IPS-18c (cell line): Measurements from ENCODE around the gene ABCA5.
"Not testable (repeated sequence)": the region's sequence is repeated elsewhere in the genome, so short reads cannot be mapped to it uniquely, and the experiment has no call there.

ENCODE experiments used
- H3K4me3 ChIP-seq: 2 replicates; pipeline ENCODE4 v1.7.0; 2013; ENCODE audit warnings: low read depth, mild to moderate bottlenecking, low read length, moderate library complexity; ENCODE audit not compliant: insufficient read depth
- H3K9me3 ChIP-seq: one replicate; pipeline ENCODE4 v1.6.1; 2013; ENCODE audit warnings: mild to moderate bottlenecking, low read length, moderate library complexity; ENCODE audit not compliant: control insufficient read depth, insufficient read depth

ABCA5 gene

GRCh38 chr17:69232650-69233049 lies 94.3 kb downstream of the ABCA5 start:
- Histone ChIP-seq H3K4me3 (no peak overlapping the region), H3K9me3 (no peaks in the 10 kb centered on the region)

DNA sequence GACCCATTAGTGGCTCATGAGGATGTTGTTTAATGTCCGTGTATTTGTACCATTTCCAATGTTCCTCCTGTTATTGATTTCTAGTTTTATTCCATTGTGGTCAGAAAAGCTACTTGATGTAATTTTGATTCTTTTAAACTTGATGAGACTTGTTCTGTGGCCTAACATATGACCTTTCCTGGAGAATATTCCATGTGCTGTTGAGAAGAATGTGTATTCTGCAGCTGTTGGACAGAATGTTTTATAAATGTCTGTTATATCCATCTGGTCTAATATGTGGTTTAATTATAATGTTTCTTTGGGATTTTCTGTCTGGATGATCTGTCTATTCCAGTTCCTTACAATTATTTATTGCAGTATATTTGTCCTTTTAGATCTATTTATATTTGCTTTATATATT lies 95.4 kb downstream of the ABCA5 start:
- H3K4me3 ChIP-seq, result no peak overlapping the region

DNA sequence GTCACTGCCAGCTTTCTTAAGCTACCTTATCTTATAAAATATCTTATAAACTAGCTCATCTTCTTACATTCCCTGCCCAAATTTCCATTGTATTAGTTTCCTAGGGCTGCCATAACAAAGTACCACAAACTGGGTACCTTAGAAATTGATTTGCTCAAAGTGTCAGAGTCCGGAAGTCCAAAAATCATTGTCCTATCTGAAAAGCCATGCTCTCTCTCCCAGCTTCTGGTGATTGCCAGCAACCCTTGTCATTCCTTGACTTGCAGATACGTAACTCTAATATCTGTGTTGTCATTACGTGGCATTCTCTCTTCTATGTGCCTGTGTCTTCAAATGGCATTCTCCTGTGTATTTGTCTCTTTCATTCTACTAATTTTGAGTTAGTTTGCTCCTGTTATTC lies 96.0 kb downstream of the ABCA5 start:
- H3K9me3 ChIP-seq, result no peaks in the 10 kb centered on the region

More for the DNA sequence above, 95.4 kb downstream of the ABCA5 start:
- H3K9me3 ChIP-seq, result no peaks in the 10 kb centered on the region

DNA sequence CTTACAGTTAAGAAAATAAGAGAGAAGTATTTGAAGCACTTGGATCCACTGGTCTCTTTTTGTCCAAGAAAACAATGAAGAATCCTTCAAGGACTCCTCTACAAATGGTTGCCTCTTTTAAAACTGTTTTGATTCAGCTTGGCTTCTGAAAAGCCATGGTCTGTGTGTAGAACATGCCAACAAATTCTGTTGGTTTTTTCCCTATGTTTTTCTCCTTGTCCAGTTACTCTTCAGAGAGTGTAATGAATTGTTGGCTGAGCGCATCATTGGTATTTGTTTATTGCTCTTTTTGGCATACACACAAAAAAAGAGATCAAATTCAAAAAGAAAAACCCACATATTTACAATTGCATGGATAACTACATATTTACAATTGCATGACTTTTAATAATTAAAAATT lies 98.4 kb downstream of the ABCA5 start, which contains the start of gene ABCA10:
ABCA10 (minus strand) TSS at position 249 of the 400 bp plus-strand sequence. CDS start 3,466 bp downstream, outside the sequence.
- no peaks in the 10 kb centered on the region for H3K9me3 ChIP-seq
- H3K4me3 ChIP-seq, result no peak within 1 kb of the TSS

More for the DNA sequence above, 96.0 kb downstream of the ABCA5 start:
- no peak overlapping the region for H3K4me3 ChIP-seq

DNA sequence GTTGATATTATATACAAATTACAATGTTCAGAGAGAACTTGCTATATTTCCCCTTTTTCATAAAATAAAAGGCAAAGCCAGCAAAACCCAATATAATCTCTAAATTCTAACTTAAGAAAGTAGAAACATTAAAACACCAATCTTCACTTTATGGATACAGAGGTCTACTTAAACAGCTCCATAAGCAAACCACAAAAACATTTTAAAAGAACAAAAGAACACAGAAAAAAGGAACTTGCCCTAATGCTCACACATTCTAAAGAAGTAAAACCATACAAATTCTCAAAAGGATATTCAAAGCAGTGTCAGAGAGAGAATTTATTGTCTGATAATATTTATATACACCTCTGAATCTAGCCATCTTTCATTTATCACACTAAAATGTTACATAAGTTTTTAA lies 98.9 kb downstream of the ABCA5 start:
- no peaks in the 10 kb centered on the region for H3K9me3 ChIP-seq
- no peak overlapping the region for H3K4me3 ChIP-seq

- no peak overlapping the region for H3K4me3 ChIP-seq
- H3K9me3 ChIP-seq, result no peaks in the 10 kb centered on the region
These were observed 99.4 kb downstream of the ABCA5 start for GRCh38 chr17:69227541-69227940.

- Histone ChIP-seq H3K4me3 (no peak overlapping the region), H3K9me3 (no peaks in the 10 kb centered on the region)
These were observed 103.1 kb downstream of the ABCA5 start for GRCh38 chr17:69223809-69224208.

DNA sequence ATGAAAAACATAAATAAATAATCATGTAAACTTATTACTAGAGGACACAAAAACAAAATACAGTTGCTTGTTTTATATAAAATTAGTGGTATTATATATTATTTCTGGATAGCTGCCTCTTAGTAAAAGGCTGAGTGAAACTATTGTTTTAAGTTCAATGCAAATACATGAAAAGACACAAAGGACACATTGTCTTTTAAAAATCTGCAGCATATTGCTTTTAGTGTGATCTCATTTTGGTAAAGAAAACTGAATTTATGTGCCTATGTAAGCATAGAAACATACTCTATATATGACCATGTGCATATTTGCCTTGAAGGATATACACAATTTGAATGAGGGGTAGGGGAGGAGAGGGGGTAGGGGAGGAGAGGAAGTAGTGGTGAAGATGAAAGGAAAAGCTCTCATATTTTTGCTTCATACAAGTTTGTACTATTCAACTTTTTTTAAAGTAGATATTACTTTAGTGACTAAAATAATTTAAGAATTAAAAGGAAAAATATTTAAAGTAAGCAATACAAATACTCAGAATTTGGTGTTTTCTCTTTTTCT lies 104.2 kb downstream of the ABCA5 start:
- Histone ChIP-seq H3K9me3 (no peaks in the 10 kb centered on the region), H3K4me3 (no peak overlapping the region)

GRCh38 chr17:69220098-69220497 lies 106.8 kb downstream of the ABCA5 start:
- H3K9me3 ChIP-seq, result no peaks in the 10 kb centered on the region

GRCh38 chr17:69218986-69219385 lies 107.9 kb downstream of the ABCA5 start:
- no peak overlapping the region for H3K4me3 ChIP-seq
- no peaks in the 10 kb centered on the region for H3K9me3 ChIP-seq

More at GRCh38 chr17:69220098-69220497, 106.8 kb downstream of the ABCA5 start:
- no peak overlapping the region for H3K4me3 ChIP-seq

DNA sequence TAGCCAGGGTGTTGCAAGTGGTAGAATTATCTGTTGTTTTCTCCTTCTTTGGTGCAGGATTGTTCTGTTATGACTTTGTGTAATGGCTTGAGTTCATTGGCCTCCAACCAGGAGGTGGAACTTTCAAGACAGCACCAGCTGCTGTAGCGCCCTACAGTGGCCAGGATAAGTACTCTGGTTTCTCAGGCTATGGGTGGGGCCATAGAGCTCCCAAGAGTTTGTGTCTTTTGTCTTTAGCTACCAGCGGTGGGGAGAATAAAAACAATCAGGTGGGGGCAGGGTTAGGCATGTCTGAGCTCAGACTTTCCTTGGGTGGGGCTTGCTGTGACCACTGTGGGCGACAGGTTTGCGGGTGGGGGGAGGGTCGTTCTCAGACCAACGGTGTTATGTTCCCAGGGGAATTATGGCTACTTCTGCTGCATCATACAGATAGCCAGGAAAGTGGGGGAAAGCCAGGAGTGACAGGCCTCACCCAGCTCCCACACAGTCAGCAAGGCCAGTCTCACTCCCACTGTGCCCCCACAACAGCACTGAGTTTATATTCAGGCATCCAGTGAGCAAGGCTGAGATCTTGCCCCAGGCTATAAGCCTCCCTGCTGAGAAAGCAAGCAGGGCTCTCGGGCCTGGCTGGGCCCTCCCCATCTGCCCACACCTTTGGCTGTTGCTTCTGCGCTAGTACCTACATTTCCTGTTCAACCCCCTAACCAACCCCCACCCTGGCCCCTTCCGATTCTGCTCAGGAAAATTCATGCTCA lies 113.7 kb downstream of the ABCA5 start:
- no peak overlapping the region; the same call in 1 of the 2 replicates for H3K4me3 ChIP-seq
- H3K9me3 ChIP-seq, result no peaks in the 10 kb centered on the region

GRCh38 chr17:69208640-69209039 lies 118.3 kb downstream of the ABCA5 start:
- no peak overlapping the region for H3K4me3 ChIP-seq
- no peaks in the 10 kb centered on the region for H3K9me3 ChIP-seq

GRCh38 chr17:69207151-69207550 lies 119.8 kb downstream of the ABCA5 start:
- no peak overlapping the region for H3K4me3 ChIP-seq
- H3K9me3 ChIP-seq, result no peaks in the 10 kb centered on the region

- no peak overlapping the region for H3K4me3 ChIP-seq
- no peaks in the 10 kb centered on the region for H3K9me3 ChIP-seq
These were observed 128.7 kb downstream of the ABCA5 start for GRCh38 chr17:69198238-69198637.

GRCh38 chr17:69196105-69196653 lies 130.8 kb downstream of the ABCA5 start:
- not testable (repeated sequence) for H3K9me3 ChIP-seq, H3K4me3 ChIP-seq
